ENCODE data around the gene UCN.
"Not testable (repeated sequence)": the region's sequence is repeated elsewhere in the genome, so short reads cannot be mapped to it uniquely, and the experiment has no call there.

The UCN gene

GRCh38 chr2:27354597-27354927, 46.3 kb upstream of the UCN start:
- no peaks in the 10 kb centered on the region for H3F3A ChIP-seq (ENCODE audit: insufficient read depth, low read length)
- no peak overlapping the region for H3K27ac ChIP-seq (ENCODE audit: low read depth, low read length, poor library complexity, severe bottlenecking)
- peaks cover 72% of the 10 kb centered on the region for H3K79me2 ChIP-seq (ENCODE audit: insufficient read depth, low read length)
- H3K9me2 ChIP-seq (ENCODE audit: low read depth, low read length), result no peaks in the 10 kb centered on the region
- peaks cover 50% of the 10 kb centered on the region for H3K4me1 ChIP-seq (ENCODE audit: insufficient read depth, low read length, severe bottlenecking)
- peaks cover 10% of the 10 kb centered on the region; the same call in 1 of the 2 replicates for H3K36me3 ChIP-seq (ENCODE audit: insufficient read depth, low read length)
- H4K20me1 ChIP-seq (ENCODE audit: insufficient read depth, low read length), result no peaks in the 10 kb centered on the region
- 0 out of 2 replicates have a peak overlapping the region, but pooled peaks have one; percentile 76 for H3K4me2 ChIP-seq (ENCODE audit: low read length)
- TF ChIP-seq EZH2 (IDR thresholded peaks at IDR 0.05; ENCODE audit: borderline replicate concordance, low read length), result no peak
- TF ChIP-seq, protein P1, sequence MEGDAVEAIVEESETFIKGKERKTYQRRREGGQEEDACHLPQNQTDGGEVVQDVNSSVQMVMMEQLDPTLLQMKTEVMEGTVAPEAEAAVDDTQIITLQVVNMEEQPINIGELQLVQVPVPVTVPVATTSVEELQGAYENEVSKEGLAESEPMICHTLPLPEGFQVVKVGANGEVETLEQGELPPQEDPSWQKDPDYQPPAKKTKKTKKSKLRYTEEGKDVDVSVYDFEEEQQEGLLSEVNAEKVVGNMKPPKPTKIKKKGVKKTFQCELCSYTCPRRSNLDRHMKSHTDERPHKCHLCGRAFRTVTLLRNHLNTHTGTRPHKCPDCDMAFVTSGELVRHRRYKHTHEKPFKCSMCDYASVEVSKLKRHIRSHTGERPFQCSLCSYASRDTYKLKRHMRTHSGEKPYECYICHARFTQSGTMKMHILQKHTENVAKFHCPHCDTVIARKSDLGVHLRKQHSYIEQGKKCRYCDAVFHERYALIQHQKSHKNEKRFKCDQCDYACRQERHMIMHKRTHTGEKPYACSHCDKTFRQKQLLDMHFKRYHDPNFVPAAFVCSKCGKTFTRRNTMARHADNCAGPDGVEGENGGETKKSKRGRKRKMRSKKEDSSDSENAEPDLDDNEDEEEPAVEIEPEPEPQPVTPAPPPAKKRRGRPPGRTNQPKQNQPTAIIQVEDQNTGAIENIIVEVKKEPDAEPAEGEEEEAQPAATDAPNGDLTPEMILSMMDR (IDR thresholded peaks at IDR 0.05; ENCODE audit: low read length), result no peak
- no peak overlapping the region for H2AFZ ChIP-seq (ENCODE audit: low read length)
- H3K9me3 ChIP-seq (ENCODE audit: low read length), result no peaks in the 10 kb centered on the region
- no peak overlapping the region for H3K4me3 ChIP-seq (ENCODE audit: low read depth, low read length, poor library complexity, severe bottlenecking)
- H3K27me3 ChIP-seq (ENCODE audit: insufficient read depth, low read length), result no peaks in the 10 kb centered on the region
- no peak overlapping the region for H3K9ac ChIP-seq (ENCODE audit: low read length)

- Histone ChIP-seq H2AFZ (ENCODE audit: low read length) (no peak overlapping the region), H3K9ac (ENCODE audit: low read length) (no peak overlapping the region), H3K4me2 (ENCODE audit: low read length) (peak overlapping the region; percentile 31; the same call in 1 of the 2 replicates), H4K20me1 (ENCODE audit: insufficient read depth, low read length) (no peaks in the 10 kb centered on the region), H3K4me3 (ENCODE audit: low read depth, low read length, poor library complexity, severe bottlenecking) (no peak overlapping the region), H3K27me3 (ENCODE audit: insufficient read depth, low read length) (no peaks in the 10 kb centered on the region), H3K27ac (ENCODE audit: low read depth, low read length, poor library complexity, severe bottlenecking) (no peak overlapping the region), H3K4me1 (ENCODE audit: insufficient read depth, low read length, severe bottlenecking) (peaks cover 50% of the 10 kb centered on the region), H3K9me2 (ENCODE audit: low read depth, low read length) (no peaks in the 10 kb centered on the region), H3K36me3 (ENCODE audit: insufficient read depth, low read length) (peaks cover 10% of the 10 kb centered on the region; the same call in 1 of the 2 replicates), H3F3A (ENCODE audit: insufficient read depth, low read length) (no peaks in the 10 kb centered on the region), H3K9me3 (ENCODE audit: low read length) (no peaks in the 10 kb centered on the region), H3K79me2 (ENCODE audit: insufficient read depth, low read length) (peaks cover 76% of the 10 kb centered on the region)
- no peak for TF ChIP-seq EZH2 (IDR thresholded peaks at IDR 0.05; ENCODE audit: borderline replicate concordance, low read length)
- TF ChIP-seq, protein P1 (IDR thresholded peaks at IDR 0.05; ENCODE audit: low read length), result no peak
These were observed 45.7 kb upstream of the UCN start for GRCh38 chr2:27353762-27354596.

DNA sequence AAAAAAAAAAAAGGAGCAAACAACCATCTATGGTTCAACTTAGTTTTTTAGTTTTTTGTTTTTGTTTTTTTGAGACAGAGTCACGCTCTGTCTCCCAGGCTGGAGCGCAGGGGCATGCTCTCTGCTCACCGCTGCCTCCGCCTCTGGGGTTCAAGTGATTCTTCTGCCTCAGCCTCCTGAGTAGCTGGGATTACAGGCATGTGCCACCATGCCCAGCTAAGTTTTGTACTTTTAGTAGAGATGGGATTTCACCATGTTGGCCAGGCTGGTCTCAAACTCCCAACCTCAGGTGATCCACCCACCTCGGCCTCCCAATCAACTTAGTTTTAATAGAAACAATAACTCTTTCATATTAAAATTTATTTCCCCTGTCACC, 45.1 kb upstream of the UCN start:
- not testable (repeated sequence) for H3F3A ChIP-seq (ENCODE audit: insufficient read depth, low read length); H3K9ac ChIP-seq (ENCODE audit: low read length); H3K4me2 ChIP-seq (ENCODE audit: low read length); H3K9me3 ChIP-seq (ENCODE audit: low read length); H3K4me3 ChIP-seq (ENCODE audit: low read depth, low read length, poor library complexity, severe bottlenecking); H3K27ac ChIP-seq (ENCODE audit: low read depth, low read length, poor library complexity, severe bottlenecking); H4K20me1 ChIP-seq (ENCODE audit: insufficient read depth, low read length); H3K36me3 ChIP-seq (ENCODE audit: insufficient read depth, low read length); H3K9me2 ChIP-seq (ENCODE audit: low read depth, low read length); H3K27me3 ChIP-seq (ENCODE audit: insufficient read depth, low read length); H2AFZ ChIP-seq (ENCODE audit: low read length)
- Histone ChIP-seq H3K4me1 (ENCODE audit: insufficient read depth, low read length, severe bottlenecking) (peaks cover 50% of the 10 kb centered on the region), H3K79me2 (ENCODE audit: insufficient read depth, low read length) (peaks cover 80% of the 10 kb centered on the region)
